Measurements from ENCODE around the gene CDH4.

CDH4 gene

DNA sequence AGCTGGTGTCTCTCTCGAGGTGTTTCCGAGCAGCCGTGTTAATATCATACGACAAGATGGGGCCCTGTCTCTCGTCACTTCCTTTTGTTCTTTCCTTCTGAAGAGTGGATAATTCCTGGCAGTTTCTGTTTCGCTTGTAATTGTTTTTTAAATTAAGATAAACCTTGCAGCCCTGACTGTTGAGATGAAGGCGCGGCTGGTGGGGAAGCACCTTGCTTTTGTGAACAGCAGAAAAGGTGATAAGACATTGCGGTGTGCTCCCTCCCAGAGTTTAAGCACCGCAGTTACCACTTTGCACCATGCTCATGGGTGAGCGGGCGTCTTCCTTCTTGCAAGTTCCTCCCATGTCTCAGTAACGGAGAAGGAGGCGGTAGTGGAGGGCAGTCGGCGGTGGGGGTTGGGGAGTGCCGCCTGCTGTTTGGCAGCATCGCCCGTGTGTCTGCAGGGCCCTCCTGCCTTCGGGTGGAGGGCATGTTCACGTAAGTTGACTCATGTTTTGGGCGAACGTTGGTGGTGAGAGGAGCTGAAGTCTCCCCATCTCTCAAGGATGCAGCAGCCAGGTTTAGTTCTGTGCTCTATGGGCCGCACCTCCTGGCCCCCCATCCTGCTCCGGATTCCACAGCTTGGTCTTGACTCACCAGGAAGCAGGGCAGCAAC is 467.8 kb downstream of the CDH4 start:
- DNase-seq (ENCODE audit: low read depth) = no peak

- no peak for DNase-seq (ENCODE audit: low read depth)
Observed at GRCh38 chr20:61720348-61720696, 468.3 kb downstream of the CDH4 start.

DNA sequence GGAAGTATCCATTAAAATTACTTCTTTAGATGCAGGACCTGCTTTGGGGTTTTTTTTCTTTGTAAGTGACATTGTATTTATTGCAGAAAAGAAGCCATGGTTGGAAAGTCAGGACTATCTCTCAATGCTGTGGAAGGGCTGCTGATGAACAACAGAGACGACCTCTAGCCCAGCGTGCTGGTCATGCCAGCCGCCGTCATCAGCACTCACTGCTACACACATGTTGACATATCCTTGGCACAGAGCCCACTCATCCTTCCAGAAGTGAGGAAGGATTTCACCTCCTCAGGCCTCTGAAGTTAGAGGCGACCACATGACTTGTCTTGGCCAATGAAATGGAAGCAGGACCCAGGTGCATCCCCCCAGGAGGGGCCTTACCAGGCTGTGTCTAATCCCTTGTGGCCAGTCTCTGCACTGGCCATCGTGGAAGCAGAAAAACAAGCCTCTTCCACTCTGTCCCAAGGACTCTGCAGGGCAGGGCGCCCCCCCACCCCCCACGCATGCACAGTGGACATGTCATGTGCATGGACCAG is 470.2 kb downstream of the CDH4 start:
- no peak for DNase-seq (ENCODE audit: low read depth)

DNA sequence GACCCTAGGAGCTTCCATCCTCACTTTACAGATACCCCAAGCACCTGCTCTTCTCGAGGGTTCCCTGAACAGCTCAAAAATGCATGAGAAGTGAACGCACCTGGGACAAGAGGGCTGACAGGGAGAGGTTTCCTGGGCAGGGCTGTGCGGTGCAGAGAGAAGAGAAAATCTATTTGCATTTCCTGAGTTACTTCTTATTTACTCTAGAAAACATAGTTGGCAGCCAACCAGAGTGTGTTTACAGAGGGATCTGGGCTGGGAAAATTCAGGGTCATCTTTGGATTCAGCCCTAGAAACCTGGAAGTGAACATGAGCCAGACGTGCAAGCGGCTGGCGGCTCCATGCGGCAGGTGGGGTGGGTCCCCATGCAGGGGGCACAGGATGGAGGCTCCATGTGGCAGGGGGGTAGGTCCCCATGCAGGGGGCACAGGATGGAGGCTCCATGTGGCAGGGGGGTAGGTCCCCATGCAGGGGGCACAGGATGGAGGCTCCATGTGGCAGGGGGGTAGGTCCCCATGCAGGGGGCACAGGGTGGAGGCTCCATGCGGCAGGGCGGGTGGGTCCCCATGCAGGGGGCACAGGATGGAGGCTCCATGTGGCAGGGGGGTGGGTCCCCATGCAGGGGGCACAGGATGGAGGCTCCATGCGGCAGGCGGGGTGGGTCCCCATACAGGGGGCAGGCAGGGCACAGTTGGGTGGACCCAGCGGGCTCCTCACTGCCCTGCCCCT is 471.6 kb downstream of the CDH4 start:
- DNase-seq (ENCODE audit: low read depth) = no peak

GRCh38 chr20:61724376-61724775 is 472.3 kb downstream of the CDH4 start:
- DNase-seq (ENCODE audit: low read depth) = peak; percentile 15

DNA sequence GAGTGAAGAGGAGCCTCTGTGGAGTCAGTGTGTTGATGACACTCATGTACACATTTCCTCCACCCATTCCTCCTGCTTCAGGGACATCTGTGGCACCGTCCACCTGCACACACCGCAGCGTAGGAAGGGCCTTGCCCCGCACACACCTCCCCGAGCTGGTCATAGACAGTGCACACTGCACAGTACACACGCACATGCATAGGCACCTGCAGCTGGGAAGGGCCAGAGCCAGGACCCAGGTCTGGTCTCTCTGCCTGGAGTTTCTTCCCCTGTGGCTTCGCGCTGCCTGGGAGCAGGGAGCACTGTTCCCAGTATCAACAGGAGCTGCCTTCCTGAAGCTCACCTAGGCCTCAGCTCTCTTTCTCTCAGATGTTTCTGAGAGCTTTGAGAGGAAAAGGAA is 473.1 kb downstream of the CDH4 start:
- no peak for DNase-seq (ENCODE audit: low read depth)

GRCh38 chr20:61725966-61726365 is 473.9 kb downstream of the CDH4 start:
- no peak for DNase-seq (ENCODE audit: low read depth)

GRCh38 chr20:61726979-61727378 is 474.9 kb downstream of the CDH4 start:
- no peak for DNase-seq (ENCODE audit: low read depth)

DNA sequence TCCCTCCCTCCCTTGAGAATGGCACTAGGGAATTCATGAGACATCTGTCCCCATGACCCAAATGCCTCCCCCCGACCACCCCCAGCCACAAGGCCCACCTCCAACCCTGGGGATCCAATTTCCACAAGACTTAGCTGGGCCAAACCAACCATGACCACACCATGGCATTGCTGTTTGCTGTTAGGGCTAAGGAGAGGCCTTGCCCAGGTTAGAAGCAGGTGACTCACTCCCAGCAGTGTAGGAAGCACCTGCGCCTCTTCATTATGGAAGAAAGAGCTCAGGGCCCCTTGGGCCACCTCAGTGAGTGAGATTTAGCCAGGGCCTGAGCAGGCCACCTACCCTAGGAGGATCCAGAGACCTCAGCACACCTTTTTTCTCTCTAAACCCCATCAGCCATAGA is 475.7 kb downstream of the CDH4 start:
- no peak for DNase-seq (ENCODE audit: low read depth)

DNA sequence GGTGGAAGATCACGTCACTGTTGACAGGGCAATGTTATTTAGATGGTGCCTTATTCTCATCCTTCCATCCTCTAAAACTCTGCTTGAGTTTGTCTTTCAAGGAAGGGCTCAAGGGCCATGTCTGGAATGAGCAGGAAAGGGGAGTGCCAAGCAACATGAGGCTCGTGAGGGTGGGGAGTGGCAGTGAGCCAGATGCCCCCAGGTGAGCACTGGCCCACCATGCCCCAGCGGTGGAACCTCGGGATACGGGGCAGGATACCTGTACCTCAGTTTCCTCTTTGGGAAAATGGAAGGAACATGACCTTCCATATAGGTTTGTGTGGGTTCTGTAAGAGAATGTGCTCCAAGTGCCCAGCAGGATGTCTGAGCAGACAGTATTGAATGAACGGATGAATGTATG is 476.3 kb downstream of the CDH4 start:
- no peak for DNase-seq (ENCODE audit: low read depth)

- no peak for DNase-seq (ENCODE audit: low read depth)
Observed at GRCh38 chr20:61728786-61729770, 477.0 kb downstream of the CDH4 start.

DNA sequence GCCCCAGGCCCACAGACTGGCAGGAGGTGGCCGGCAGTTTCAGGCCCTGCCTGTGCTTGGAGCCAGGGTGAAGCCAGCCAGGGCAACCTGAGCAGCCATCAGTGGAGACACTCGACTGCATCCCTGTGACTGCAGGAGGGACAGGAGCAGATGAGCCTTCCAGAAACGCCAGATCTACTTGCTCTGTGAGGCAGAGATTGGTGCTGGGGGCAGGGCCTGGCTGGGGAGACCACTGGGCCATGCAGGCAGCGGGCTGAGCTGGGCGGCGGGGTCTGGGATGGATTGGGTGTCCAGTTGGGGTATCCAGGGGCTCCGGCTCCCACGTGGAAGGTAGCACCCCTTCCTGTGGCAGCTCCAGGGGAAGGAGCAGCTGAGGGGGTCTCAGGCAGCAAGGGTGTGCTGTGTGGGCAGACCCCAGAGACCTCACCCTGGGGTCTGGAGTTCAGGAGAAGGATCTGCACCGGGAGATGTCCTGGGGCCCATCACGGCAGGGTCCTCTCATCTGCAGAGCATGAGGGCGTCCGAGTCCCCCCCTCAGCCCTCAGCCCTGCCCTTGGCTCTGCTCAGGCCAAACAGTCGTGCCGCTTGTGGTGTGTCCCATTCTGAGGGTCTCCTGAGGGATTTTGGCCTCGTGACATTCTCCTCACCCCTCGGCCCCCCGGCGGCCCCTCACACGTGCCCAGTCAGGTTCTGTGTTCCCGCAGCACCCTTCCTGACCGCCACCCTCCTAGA is 478.7 kb downstream of the CDH4 start:
- no peak for DNase-seq (ENCODE audit: low read depth)

GRCh38 chr20:61731363-61732181 is 479.5 kb downstream of the CDH4 start:
- DNase-seq (ENCODE audit: low read depth) = peak; percentile 60

- no peak for DNase-seq (ENCODE audit: low read depth)
Observed at GRCh38 chr20:61732511-61733210, 480.6 kb downstream of the CDH4 start.

DNA sequence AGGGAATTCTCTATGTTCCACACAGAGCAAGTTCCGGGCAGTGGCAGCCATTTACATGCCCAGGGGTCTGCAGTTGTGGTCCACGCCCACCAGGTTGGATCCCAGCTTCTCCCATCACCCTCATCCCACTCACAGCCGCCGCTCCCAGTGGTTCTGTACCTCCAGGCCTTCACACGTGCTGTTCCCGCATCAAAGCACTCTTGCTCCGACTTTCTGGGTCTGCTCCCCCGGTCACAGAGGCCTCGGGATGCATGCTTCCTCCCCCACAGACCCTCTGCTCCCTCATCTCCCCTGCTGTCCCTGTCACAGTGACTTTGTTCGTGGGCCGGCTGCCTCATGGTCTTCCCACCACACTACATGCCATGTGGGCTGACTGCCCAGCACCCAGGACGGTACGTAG is 481.2 kb downstream of the CDH4 start:
- DNase-seq (ENCODE audit: low read depth) = no peak

DNA sequence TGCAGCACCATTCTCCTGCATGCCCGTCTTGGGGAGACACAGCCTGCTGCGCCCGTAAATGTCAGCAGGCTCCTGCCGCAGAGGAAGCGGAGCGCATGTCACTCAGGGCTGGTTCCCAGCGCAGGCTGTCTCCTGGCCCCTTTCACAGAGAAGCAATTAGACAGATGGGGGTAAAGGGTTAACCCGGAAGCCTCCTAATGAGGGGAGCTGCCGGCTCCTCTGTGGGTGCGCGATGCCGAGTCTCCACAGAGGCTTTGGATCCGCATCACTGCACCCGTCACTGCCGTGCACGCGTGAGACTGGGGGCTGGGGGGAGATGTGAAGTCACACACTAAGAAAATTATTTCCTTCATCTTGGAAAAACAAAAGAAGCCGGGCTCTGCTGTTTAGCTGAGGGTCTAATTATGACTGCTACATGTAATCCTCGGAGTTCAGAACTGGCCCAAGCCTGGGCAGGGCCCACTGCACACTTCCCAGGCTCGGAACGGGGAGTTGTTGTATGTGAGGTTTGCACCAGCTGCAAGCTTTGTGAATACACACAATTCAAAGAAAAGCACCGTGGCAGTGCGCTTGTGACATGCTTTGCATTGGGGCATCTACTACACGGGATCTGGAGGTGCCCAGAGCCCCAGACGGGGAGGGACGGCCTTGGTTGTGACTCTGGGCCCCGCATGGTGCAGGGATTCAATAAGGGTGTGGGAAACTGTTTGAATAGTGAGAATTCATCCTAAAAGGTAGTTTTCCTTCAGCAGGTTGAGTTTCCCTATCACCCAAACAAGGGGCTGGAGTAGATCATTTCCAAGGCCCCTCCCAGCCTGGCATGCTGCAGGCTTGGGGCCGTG is 482.1 kb downstream of the CDH4 start:
- DNase-seq (ENCODE audit: low read depth) = no peak

DNA sequence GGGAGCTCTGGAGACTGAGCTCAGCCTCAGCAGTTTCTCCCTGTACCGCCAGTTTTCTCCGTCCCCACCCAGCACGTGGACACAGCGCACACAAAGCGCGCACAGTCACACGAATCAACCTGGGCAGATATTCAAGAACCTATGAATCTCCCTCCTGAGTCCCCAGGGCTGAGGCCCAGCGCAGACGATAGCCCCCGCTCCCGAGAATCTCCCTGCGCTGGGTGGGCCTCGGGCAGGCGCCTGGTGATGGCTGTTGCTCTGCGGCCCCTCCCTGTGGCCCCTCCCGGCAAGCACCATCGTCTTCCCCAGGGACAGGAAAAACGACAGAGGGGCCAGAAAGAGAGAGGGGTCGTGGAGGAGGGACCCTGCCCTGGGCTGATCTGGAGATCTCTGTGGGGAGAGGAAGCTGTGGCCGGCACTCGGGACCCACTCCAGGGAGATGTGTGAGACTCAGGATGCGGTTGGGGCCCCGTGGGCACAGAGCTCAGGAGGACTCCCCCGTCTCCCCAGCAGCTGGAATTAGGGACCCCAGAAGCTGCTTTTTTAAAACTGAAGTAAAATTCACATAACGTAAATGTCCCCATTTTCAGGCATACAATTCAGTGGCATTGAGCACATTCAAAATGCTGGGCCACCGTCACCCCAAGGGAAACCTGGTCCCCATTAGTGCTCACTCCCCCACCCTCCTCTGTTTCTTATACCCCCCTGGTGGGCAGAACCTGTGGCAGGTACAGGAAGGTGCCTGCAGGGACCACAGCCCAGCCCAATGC is 482.9 kb downstream of the CDH4 start:
- DNase-seq (ENCODE audit: low read depth) = no peak

GRCh38 chr20:61735503-61735785 is 483.4 kb downstream of the CDH4 start:
- no peak for DNase-seq (ENCODE audit: low read depth)
